ENCODE measurements around the gene TMEM244.

DNA sequence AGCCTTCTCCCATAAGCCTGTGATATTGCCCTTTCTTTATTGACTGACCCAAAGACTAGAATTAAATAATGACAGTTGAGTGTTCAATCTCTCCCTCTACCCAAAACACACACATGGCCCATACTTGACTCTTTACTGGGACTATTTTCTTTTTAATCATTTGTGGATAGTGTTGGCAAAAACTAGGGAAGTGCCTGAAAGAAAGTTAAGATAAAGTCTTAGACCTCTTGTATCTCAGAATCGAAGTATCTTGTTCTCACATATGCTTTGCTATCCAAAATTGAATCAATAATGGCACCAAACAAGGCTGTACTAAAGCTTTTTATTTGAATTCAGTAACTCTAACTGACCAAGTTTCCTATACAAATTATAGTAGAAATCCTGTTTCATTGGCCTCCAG, 19.0 kb downstream of the TMEM244 start:
- no peak for TF ChIP-seq POLR2A (IDR thresholded peaks at IDR 0.05)
- TF ChIP-seq CTCF (IDR thresholded peaks at IDR 0.05) = no peak

All from thyroid gland (tissue), 4 donors.